WERI-Rb-1 (cell line): ENCODE data around the gene PTPN14.

Source experiments
- DNase-seq: peaks from one replicate; pipeline ENCODE4 v3.0.0-alpha.2; 2020
- H3K27ac ChIP-seq: fragments of 250-450 bp; sonication (Bioruptor Pico); 2 replicates; pipeline ENCODE4 v1.5.1; 2020; ENCODE audit warnings: mild to moderate bottlenecking, moderate library complexity
- H3K27me3 ChIP-seq: fragments of 250-450 bp; sonication (Bioruptor Pico); 2 replicates; pipeline ENCODE4 v1.5.1; 2021; ENCODE audit warnings: mild to moderate bottlenecking, low read depth, moderate library complexity; ENCODE audit not compliant: insufficient read depth, severe bottlenecking
- H3K36me3 ChIP-seq: fragments of 250-450 bp; sonication (Bioruptor Pico); 2 replicates; pipeline ENCODE4 v1.5.1; 2020; ENCODE audit warnings: mild to moderate bottlenecking, moderate library complexity
- H3K4me3 ChIP-seq: 2 replicates; pipeline ENCODE4 v1.5.1; 2011; ENCODE audit warnings: low read depth, mild to moderate bottlenecking, control low read depth, low read length
- H3K9me3 ChIP-seq: fragments of 250-450 bp; sonication (Bioruptor Pico); 2 replicates; pipeline ENCODE4 v1.5.1; 2021; ENCODE audit warnings: mild to moderate bottlenecking, moderate library complexity; ENCODE audit not compliant: severe bottlenecking
- CTCF ChIP-seq: IDR thresholded peaks from 2 replicates; pipeline ENCODE4 v1.5.1; 2011; ENCODE audit warnings: low read depth, mild to moderate bottlenecking, control low read depth, inconsistent platforms, low read length

Gene PTPN14

GRCh38 chr1:214331180-214331579 lies 220.2 kb downstream of the PTPN14 start:
- no peak for DNase-seq
- no peak overlapping the region for H3K4me3 ChIP-seq
- H3K36me3 ChIP-seq, result peaks cover 18% of the 10 kb centered on the region
- no peak overlapping the region for H3K27ac ChIP-seq
- TF ChIP-seq CTCF, result no peak
- H3K27me3 ChIP-seq, result no peaks in the 10 kb centered on the region
- no peaks in the 10 kb centered on the region for H3K9me3 ChIP-seq

- no peaks in the 10 kb centered on the region for H3K9me3 ChIP-seq
- H3K27ac ChIP-seq, result no peak overlapping the region
- no peaks in the 10 kb centered on the region for H3K27me3 ChIP-seq
- no peak overlapping the region for H3K4me3 ChIP-seq
- TF ChIP-seq CTCF, result no peak
- no peak for DNase-seq
- peaks cover 18% of the 10 kb centered on the region for H3K36me3 ChIP-seq
Observed at GRCh38 chr1:214330715-214331114, 220.7 kb downstream of the PTPN14 start.

- Histone ChIP-seq H3K27ac (no peak overlapping the region), H3K4me3 (no peak overlapping the region), H3K27me3 (no peaks in the 10 kb centered on the region), H3K9me3 (no peaks in the 10 kb centered on the region), H3K36me3 (peaks cover 18% of the 10 kb centered on the region)
- no peak for DNase-seq
- TF ChIP-seq CTCF, result no peak
Observed at GRCh38 chr1:214330222-214330621, 221.2 kb downstream of the PTPN14 start.

GRCh38 chr1:214329470-214330220 lies 221.8 kb downstream of the PTPN14 start:
- Histone ChIP-seq H3K27me3 (no peaks in the 10 kb centered on the region), H3K27ac (no peak overlapping the region), H3K36me3 (peaks cover 17% of the 10 kb centered on the region), H3K4me3 (no peak overlapping the region), H3K9me3 (no peaks in the 10 kb centered on the region)
- no peak for DNase-seq
- no peak for TF ChIP-seq CTCF

- peak; percentile 95 for TF ChIP-seq CTCF
- peaks cover 11% of the 10 kb centered on the region for H3K36me3 ChIP-seq
- DNase-seq, result peak; percentile 80
- no peaks in the 10 kb centered on the region for H3K9me3 ChIP-seq
- no peak overlapping the region for H3K27ac ChIP-seq
- no peak overlapping the region for H3K4me3 ChIP-seq
- no peaks in the 10 kb centered on the region for H3K27me3 ChIP-seq
Observed at GRCh38 chr1:214328770-214329469, 222.5 kb downstream of the PTPN14 start.
